Smooth muscle cell (in vitro differentiated cells): Measurements from ENCODE around the gene SHLD2. TPM values are rescaled to one million over a fixed set of nuclear protein-coding genes. Genes with fewer than 3 reads are reported as not detected.
"Not testable (repeated sequence)": the region's sequence is repeated elsewhere in the genome, so short reads cannot be mapped to it uniquely, and the experiment has no call there.

ENCODE experiments used
- DNase-seq: peaks from one replicate; lab custom pipeline; 2025; ENCODE audit not compliant: unreplicated experiment; lab: John Stamatoyannopoulos, UW
- H2AFZ ChIP-seq: fragments of 200-600 bp; sonication (generic); 2 replicates; pipeline ENCODE4 v1.6.0; 2016; ENCODE audit warnings: antibody characterized with exemption, low read depth, mild to moderate bottlenecking
- H3F3A ChIP-seq: fragments of 200-600 bp; sonication (generic); 2 replicates; pipeline ENCODE4 v1.6.0; 2017; ENCODE audit warnings: antibody characterized with exemption, low read depth
- H3K27ac ChIP-seq: fragments of 200-600 bp; sonication (generic); 2 replicates; pipeline ENCODE4 v1.5.1; 2016; ENCODE audit warnings: low read depth, mild to moderate bottlenecking
- H3K27me3 ChIP-seq: fragments of 200-600 bp; sonication (generic); 2 replicates; pipeline ENCODE4 v1.6.1; 2016; ENCODE audit warnings: low read depth, mild to moderate bottlenecking
- H3K36me3 ChIP-seq: fragments of 200-600 bp; sonication (generic); 2 replicates; pipeline ENCODE4 v1.5.1; 2016; ENCODE audit warnings: low read depth
- H3K4me1 ChIP-seq: fragments of 200-600 bp; sonication (generic); 2 replicates; pipeline ENCODE4 v1.5.1; 2016; ENCODE audit warnings: low read depth
- H3K4me2 ChIP-seq: fragments of 200-600 bp; sonication (generic); 2 replicates; pipeline ENCODE4 v1.6.0; 2016; ENCODE audit warnings: mild to moderate bottlenecking
- H3K4me3 ChIP-seq: fragments of 200-600 bp; sonication (generic); 2 replicates; pipeline ENCODE4 v1.5.1; 2016; ENCODE audit warnings: mild to moderate bottlenecking
- H3K79me2 ChIP-seq: fragments of 200-600 bp; sonication (generic); 2 replicates; pipeline ENCODE4 v1.6.0; 2016; ENCODE audit warnings: low read depth, mild to moderate bottlenecking
- H3K9ac ChIP-seq: fragments of 200-600 bp; sonication (generic); 2 replicates; pipeline ENCODE4 v1.6.0; 2016; ENCODE audit warnings: low read depth
- H3K9me3 ChIP-seq: fragments of 200-600 bp; sonication (generic); replicated peaks from 2 replicates; pipeline ENCODE4 v1.5.1; 2016; ENCODE audit warnings: low read depth
- H4K20me1 ChIP-seq: fragments of 200-600 bp; sonication (generic); 2 replicates; pipeline ENCODE4 v1.6.0; 2016; ENCODE audit warnings: low read depth
- WGBS: methylation state at CpG from one replicate; pipeline ENCODE4 v1.1.7; 2016; ENCODE audit warnings: low lambda C conversion rate; 5-methylcytosine and 5-hydroxymethylcytosine counted together
- polyA plus RNA-seq: library from polyadenylated mRNA; unstranded; fragments of >200 nt; fragmentation: Nextera tagmentation; extraction: Ambion mirVana; gene quantifications from 2 replicates; pipeline ENCODE4 v1.2.1, GENCODE V29; 2016
- total RNA-seq: library from RNA; depleted of rRNA; stranded (reverse); fragments of >200 nt; gene quantifications from 2 replicates; pipeline ENCODE4 v1.2.3, GENCODE V29; 2014
- TF ChIP-seq, protein P1 (sequence below): fragments of 200-600 bp; sonication (generic); IDR thresholded peaks from 2 replicates; pipeline ENCODE4 v1.5.1; 2017; ENCODE audit warnings: borderline replicate concordance, mild to moderate bottlenecking, antibody characterized with exemption; ENCODE audit not compliant: insufficient read depth, poor library complexity, severe bottlenecking

Gene SHLD2
- total and polyA plus RNA-seq, 2 experiments from 2014 or later, result 10.4 to 20.0 TPM

DNA sequence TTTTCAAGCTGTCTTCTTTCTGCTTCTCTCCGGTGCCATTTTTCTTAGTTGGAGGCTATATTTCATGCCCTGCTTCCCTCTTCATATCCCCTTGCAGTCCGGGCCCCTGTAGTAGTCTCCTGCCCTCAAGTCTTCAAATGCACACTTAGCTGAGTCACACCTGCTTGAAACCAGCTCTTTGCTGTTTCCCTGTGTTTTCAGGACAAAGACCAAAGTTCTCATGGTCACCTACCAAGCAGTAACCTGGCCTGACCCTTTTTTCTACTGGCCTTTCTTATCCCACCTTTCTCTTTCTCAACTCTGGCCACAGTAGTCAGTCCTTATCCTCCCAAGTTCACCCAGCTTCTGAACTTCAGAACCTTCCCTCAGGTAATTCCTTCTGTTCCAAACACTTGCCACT lies 28.8 kb upstream of the SHLD2 start:
- no peak overlapping the region for H2AFZ ChIP-seq
- peaks cover 11% of the 10 kb centered on the region for H3K36me3 ChIP-seq
- H3K27ac ChIP-seq, result no peak overlapping the region
- DNase-seq, result no peak
- H3K4me3 ChIP-seq, result no peak overlapping the region
- no peak overlapping the region for H3K4me2 ChIP-seq
- WGBS, result 95% methylated on average over 2 of the region's 2 CpGs
- H3K79me2 ChIP-seq, result no peaks in the 10 kb centered on the region
- H3K9ac ChIP-seq, result no peak overlapping the region
- H4K20me1 ChIP-seq, result no peaks in the 10 kb centered on the region
- TF ChIP-seq, protein P1, sequence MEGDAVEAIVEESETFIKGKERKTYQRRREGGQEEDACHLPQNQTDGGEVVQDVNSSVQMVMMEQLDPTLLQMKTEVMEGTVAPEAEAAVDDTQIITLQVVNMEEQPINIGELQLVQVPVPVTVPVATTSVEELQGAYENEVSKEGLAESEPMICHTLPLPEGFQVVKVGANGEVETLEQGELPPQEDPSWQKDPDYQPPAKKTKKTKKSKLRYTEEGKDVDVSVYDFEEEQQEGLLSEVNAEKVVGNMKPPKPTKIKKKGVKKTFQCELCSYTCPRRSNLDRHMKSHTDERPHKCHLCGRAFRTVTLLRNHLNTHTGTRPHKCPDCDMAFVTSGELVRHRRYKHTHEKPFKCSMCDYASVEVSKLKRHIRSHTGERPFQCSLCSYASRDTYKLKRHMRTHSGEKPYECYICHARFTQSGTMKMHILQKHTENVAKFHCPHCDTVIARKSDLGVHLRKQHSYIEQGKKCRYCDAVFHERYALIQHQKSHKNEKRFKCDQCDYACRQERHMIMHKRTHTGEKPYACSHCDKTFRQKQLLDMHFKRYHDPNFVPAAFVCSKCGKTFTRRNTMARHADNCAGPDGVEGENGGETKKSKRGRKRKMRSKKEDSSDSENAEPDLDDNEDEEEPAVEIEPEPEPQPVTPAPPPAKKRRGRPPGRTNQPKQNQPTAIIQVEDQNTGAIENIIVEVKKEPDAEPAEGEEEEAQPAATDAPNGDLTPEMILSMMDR, result no peak
- H3K27me3 ChIP-seq, result no peaks in the 10 kb centered on the region
- no peaks in the 10 kb centered on the region for H3F3A ChIP-seq
- H3K9me3 ChIP-seq, result no peaks in the 10 kb centered on the region
- H3K4me1 ChIP-seq, result no peaks in the 10 kb centered on the region

GRCh38 chr10:87066865-87067264 lies 28.1 kb upstream of the SHLD2 start:
- Histone ChIP-seq H3K9ac (no peak overlapping the region), H3K27me3 (no peaks in the 10 kb centered on the region), H3K4me3 (no peak overlapping the region), H3K4me2 (no peak overlapping the region), H3K27ac (no peak overlapping the region), H3K79me2 (no peaks in the 10 kb centered on the region), H3K4me1 (no peaks in the 10 kb centered on the region), H3K9me3 (no peaks in the 10 kb centered on the region), H2AFZ (no peak overlapping the region), H3K36me3 (peaks cover 11% of the 10 kb centered on the region), H4K20me1 (no peaks in the 10 kb centered on the region), H3F3A (no peaks in the 10 kb centered on the region)
- 100% methylated on average over 1 of the region's 1 CpG for WGBS
- DNase-seq, result no peak
- TF ChIP-seq, protein P1, result no peak

DNA sequence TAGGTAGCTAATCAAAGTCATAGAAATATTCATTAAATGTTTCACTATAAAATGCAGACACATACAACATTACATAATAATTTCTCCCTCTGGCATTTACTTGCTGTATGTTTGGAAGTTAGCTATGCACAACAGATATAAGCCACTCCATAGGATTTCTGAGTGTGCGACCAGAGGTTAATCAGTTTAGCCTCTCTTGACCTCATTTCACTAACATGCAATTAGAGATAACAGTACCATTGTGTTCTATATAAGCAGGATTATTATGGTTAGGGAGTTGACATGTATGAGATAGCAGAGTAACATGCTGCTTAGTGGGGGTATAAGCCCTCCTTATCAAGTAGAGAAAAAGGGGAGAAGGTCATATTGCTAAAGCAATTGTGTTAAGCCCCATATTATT lies 26.7 kb upstream of the SHLD2 start:
- no peak overlapping the region for H3K27ac ChIP-seq

DNA sequence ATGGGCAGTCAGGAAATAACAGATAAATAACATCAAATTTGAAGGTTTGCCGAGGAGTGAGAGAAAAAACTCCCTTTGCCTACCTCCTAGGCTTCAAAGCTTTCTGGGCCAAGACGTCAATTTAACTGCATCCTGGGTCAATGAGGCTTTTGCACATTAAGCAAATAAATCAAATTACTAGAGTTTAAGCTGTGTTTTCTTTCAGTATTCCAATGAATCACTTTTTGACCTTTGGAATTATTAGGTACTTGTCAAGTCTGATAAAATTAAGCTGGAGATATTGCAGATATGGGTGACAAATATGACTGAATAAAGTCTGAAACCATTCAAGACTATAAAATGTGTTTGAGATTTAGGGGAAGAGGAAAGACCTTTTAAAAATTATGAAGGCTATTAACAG lies 22.6 kb upstream of the SHLD2 start:
- Histone ChIP-seq H3K27me3 (no peaks in the 10 kb centered on the region), H3K36me3 (peaks cover 8% of the 10 kb centered on the region), H3K9me3 (no peaks in the 10 kb centered on the region), H3K9ac (no peak overlapping the region), H3K4me2 (no peak overlapping the region), H3K27ac (no peak overlapping the region), H2AFZ (no peak overlapping the region), H3K79me2 (peaks cover 5% of the 10 kb centered on the region), H4K20me1 (peaks cover 8% of the 10 kb centered on the region), H3K4me3 (no peak overlapping the region), H3K4me1 (no peaks in the 10 kb centered on the region), H3F3A (no peaks in the 10 kb centered on the region)
- TF ChIP-seq, protein P1, result no peak
- DNase-seq, result no peak
- WGBS, result 93% methylated on average over 2 of the region's 2 CpGs

More for the DNA sequence above, 26.7 kb upstream of the SHLD2 start:
- Histone ChIP-seq H3K36me3 (peaks cover 6% of the 10 kb centered on the region), H3K9me3 (no peaks in the 10 kb centered on the region), H3K4me1 (no peaks in the 10 kb centered on the region), H3K79me2 (no peaks in the 10 kb centered on the region), H3F3A (no peaks in the 10 kb centered on the region), H3K9ac (no peak overlapping the region), H2AFZ (no peak overlapping the region), H3K4me2 (no peak overlapping the region), H4K20me1 (no peaks in the 10 kb centered on the region), H3K27me3 (no peaks in the 10 kb centered on the region), H3K4me3 (no peak overlapping the region)
- DNase-seq, result no peak
- TF ChIP-seq, protein P1, result no peak
- 80% methylated on average over 1 of the region's 1 CpG for WGBS

DNA sequence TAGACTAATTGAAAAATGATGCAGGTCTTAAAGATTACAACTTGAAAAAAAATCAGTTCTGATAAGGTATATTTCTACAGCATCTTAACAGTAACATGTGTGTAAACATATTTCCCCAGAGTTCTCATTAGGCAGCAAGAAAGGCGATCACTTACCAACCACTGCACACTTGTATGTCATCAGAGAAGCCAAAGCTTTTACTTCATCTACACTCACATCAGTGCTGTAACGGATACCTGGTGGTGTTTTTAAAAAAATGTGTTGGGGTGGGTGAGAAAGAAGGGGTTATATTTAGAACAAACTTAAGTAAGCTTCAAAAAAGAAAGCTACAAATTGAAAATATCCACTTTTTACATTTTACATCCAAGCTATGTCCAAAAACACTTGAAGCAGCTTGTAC lies 18.6 kb upstream of the SHLD2 start:
- not testable (repeated sequence) for H3F3A ChIP-seq, H2AFZ ChIP-seq, H3K27ac ChIP-seq, H3K4me2 ChIP-seq, H3K36me3 ChIP-seq, H3K4me1 ChIP-seq, H3K27me3 ChIP-seq, H3K9ac ChIP-seq, H3K9me3 ChIP-seq, H3K4me3 ChIP-seq, DNase-seq
- H4K20me1 ChIP-seq, result peaks cover 17% of the 10 kb centered on the region
- WGBS, result 98% methylated on average over 2 of the region's 2 CpGs
- peaks cover 20% of the 10 kb centered on the region for H3K79me2 ChIP-seq
